OCI-LY3 (cell line): ENCODE measurements around the gene FLNA.

Experiments used
- CTCF ChIP-seq: fragments of 200-600, 300-600 bp; sonication (generic); IDR thresholded peaks from 2 replicates; pipeline ENCODE4 v1.5.1; 2014; ENCODE audit warnings: antibody characterized with exemption, low read length, low read depth
- EZH2phosphoT487 ChIP-seq: fragments of 200-600 bp; shearing (Covaris generic); IDR thresholded peaks from 2 replicates; pipeline ENCODE4 v1.6.1; 2018; ENCODE audit warnings: antibody characterized with exemption, mixed run types, low read depth

- TF ChIP-seq CTCF: no peak
- no peak for TF ChIP-seq EZH2phosphoT487
Measured at GRCh38 chrX:154381271-154381670, 6.8 kb upstream of the FLNA start.
